Glomerular visceral epithelial cell (primary cell): Measurements from ENCODE around the gene SMC1A.
"Not testable (repeated sequence)": the region's sequence is repeated elsewhere in the genome, so short reads cannot be mapped to it uniquely, and the experiment has no call there.

Experiments
- DNase-seq: peaks from one replicate; pipeline ENCODE4 v3.0.0-alpha.2; 2016; ENCODE audit errors: extremely low spot score

SMC1A gene

DNA sequence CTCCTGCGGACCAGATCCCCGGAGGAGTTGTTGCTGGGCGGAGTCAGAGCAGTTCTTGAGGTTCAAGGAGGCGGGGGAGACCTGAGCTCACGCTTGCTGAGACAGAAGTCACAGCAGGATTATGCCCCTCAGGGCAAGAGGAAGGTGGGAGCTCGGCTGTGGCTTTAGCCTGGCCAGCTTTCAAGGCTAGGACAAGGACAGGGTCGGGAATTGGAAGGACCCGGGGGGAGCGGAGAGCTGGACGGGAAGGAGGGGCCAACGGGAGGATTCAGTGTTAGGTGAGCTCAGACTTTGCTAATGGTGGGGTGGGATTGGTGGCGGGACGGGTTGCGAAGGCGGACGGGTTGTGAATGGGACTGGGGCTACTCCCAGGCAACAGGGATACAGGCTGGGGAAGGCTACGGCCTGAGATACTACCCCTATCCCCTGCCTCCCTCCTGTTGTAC is 430 bp upstream of the SMC1A start, which contains the start of gene RIBC1:
Gene RIBC1 (plus strand): TSS at position 13 of the 446 bp plus-strand sequence. CDS start 3,404 bp downstream, outside the sequence.
- no peak for DNase-seq

GRCh38 chrX:53421772-53422085 is 725 bp downstream of the SMC1A start:
- no peak for DNase-seq

GRCh38 chrX:53421125-53421524 is 1.3 kb downstream of the SMC1A start:
- DNase-seq = no peak

DNA sequence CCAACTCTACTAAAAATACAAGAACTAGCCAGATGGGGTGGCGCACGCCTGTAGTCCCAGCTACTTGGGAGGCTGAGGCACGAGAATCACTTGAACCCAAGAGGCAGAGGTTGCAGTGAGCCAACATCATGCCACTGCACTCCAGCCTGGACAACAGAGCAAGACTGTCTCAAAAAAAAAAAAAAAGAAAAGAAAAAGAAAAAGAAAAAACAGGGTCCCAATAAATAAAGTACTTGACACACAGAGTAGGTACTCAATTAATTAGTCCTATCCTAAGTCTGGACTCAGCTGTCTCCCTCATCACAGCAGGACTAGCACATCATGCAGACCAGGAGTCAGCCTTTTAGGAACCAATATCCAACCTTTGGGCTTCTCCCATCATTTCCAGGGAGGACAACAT is 2.1 kb downstream of the SMC1A start:
- DNase-seq = not testable (repeated sequence)

DNA sequence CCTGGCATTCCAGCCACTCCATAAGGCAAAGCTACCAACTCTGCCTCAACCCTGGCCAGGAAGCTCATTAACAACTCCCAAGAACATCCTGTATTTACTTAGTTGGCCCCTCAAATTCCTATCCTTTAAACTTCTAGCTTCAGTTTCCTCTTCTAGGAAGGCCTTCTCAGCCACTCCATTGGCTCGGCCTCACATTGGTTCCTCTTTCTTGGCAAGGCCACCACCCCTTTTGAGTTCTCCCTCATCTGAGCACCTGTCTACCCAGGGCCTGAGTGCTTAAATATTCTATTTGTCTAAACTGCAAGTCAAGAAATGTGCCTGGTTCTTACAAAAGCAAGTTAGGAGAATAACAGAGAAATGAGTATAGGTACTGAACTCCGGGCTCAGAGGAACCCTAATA is 10.0 kb downstream of the SMC1A start:
- DNase-seq = no peak

GRCh38 chrX:53403535-53403934 is 18.9 kb downstream of the SMC1A start:
- DNase-seq = no peak

DNA sequence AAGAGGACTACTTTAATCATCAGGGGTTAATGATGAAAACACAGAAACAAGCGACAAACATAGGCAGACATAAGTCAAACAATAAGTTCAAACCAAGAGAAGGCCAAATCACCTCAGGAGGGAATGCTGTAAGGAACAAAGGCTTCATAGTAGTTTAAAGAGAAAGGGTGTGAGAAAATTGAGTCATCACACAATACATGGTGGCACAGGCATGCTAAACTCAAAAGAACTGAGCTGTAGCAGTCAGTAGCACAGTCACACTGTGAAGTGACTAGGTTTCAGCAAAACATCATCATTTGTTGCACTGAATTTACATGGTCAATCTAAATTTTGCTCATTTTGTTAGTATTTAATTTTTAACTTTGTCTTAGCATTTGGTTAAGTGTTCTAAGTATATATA is 24.2 kb downstream of the SMC1A start:
- no peak for DNase-seq

DNA sequence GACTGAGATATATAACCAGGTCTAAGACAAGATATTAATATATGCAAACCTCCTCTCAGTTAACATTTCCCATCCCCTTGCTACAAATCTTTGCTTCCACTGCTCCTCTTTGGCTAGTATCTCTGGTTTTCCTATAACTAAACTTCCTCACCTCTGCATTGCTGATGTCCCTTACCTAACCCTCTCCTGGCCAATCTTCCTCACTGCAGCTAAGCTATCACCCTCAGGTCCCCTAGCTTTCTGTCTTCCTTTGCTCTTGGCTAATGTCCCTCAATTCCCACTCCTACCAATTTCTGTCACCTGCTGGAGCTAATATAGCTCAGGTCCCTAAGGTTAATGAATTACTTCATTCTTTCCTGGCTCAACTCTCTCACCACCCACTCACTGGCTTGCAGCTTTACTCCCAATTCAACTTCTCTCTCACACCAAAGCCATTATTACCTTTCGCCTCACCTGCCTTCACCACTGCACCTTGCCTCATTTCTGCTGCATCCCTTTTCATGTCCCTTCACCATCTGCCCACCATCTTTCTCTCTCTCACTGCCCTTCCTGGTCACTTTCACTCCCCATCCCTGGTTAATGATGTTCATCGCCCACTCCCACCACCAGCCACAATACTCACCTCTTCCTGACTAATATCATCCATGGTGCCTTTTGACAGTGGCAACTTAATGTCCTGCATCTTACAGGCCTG is 26.7 kb downstream of the SMC1A start:
- no peak for DNase-seq

DNA sequence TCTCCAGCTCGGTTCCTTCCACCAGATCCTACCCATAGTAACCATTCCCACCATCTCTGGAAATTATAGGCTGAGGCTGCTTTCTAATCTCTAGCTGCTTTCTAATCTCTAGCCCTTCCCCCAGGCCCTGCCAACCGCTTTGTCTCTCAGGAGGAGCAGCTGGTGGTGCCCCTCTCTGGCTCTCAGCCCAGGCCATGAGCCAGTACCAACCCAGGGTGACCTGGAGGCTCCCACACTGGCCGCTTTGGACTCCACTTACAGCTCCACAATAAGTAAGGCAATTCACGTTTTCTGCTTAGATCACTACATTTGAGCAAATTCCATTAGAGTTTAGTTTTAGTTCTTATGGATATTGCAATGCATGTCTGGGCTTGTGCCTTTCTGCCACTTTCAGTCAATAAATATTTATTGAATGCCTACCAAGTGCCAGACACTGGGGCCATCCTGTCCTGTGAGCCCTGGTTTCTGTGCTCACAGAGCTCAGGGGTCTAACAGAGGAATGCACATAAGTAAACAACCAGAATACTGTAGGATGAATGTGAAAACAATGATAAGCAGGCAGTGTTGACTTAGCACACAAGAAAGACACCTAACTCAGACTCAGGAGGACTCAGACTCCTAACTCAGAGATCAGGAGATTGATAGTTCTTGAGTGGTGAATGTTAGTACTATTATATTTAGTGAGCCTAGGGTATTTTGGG is 38.9 kb downstream of the SMC1A start:
- no peak for DNase-seq

GRCh38 chrX:53379747-53380146 is 42.7 kb downstream of the SMC1A start:
- peak; percentile 3 for DNase-seq

- DNase-seq = no peak
These were observed 43.3 kb downstream of the SMC1A start for GRCh38 chrX:53379008-53379710.

- DNase-seq = no peak
These were observed 45.0 kb downstream of the SMC1A start for GRCh38 chrX:53377464-53377863.

DNA sequence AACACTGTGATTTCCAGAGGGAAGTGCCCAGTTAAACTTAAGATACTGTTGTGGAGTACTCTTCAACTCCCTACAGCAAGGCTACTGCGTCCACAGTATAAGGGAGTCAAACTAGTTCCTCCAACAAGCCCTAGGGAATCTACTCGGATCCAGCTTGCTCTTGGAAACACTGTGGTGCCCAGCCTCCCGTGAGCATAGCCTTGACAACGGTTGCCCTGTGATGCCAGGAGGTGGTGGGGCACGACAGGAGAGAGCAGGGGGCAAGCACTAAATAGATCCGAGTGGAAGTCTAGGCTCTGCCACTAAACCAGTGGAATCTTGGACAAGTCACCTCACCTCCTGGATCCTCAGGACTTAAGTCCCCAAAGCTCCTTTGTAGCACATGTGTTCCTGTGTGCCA is 45.6 kb downstream of the SMC1A start:
- no peak for DNase-seq

DNA sequence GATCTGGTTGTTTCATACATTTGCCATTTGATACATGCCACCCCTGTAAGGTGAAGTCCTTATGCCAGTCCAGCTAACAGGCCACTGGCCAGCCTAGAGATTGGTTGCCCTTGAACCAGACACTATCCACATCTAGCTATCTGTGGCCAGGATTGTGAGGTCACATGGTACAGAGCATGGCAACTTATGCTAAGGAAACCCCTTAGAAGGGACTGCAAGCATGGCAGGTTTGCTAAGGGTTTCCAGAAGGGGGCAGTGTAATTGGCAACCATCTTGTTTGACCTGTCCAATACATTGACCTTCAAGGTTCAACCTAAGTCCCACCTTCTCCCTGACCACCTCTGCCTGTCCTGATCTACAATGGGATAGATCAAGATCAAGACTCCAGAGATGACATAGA is 47.5 kb downstream of the SMC1A start:
- no peak for DNase-seq

DNA sequence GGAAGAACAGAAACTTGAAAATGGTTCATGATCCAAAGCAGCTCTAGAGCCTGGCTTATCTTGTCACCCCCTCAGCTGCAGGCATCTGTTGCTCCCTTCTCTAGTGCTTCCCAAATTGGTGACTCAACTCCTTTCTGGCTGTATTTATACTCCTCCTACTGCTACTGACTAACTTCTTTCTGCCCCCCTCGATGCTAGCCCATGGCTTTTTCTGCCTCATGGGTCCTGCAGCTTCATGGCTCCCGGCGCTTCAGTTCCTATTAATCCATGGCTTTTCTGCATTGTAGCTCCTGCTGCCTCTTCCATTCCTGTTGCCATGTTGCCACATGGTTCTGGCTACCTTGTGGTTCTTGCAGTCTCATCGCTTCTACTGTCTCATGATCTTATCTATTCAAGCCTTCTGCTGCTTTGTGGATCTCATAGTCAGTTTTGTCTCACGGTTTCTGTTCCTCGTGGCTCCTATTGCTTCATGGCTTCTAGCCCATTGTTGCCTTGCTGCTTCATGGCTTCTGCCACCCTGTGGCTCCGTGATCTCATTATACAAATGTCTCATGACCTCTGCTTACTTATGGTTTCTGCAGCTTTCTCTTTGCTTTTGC is 48.1 kb downstream of the SMC1A start:
- DNase-seq = no peak

DNA sequence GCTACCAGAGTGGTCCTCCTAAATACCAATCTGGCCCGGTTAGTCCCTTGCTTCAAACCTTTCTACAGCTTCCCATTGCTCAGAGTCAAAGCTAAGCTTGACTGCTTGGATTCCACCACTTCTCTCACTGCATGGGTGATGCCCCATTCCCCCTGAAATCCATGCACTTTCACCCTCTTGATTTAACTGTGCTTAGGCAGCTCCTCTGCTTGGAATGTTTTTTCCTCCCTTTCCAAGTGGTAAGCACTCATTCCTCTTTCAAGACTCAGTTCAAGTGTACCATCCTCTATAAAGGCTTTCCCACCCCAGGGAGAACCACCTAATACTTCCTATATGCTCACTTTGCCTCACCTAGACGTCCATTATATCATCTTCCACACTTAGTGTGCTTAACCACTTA is 49.1 kb downstream of the SMC1A start:
- no peak for DNase-seq

- not testable (repeated sequence) for DNase-seq
These were observed 56.0 kb downstream of the SMC1A start for GRCh38 chrX:53366454-53366853.

GRCh38 chrX:53362449-53362848 is 60.0 kb downstream of the SMC1A start:
- DNase-seq = no peak

DNA sequence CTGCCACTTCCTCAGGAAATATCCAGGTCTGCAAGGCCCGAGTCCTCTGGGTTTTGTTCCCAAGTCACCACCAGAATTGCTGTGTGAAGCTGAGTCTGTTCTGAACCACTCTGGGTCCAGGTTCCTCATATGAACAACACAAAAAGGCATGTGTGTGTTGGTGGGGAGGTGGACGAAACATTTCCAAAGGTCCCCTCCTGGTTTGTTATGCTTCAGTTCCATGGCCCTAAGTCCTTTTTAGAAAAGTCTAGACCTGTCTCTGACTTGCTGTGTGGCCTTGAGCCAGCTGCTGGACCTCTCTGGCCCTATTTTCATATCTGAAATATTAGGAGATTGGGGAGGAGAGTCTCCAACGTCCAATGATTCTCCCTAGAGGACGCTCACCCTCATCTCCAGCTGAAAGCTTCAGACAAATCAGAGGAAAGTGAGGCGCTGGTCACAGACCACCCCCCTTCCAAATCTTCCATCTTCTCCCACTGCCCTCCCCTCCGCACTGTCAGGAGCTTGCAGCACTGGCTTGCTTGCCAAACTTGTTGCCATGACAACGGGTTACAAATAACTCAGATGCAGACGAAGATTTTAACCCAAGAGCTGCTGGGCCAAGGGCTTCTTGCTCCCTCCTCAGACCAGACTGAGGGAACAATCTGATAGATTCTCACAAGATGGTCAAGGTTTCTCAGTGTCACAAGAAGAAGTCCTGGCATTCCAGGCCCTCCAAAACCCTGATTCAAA is 64.5 kb downstream of the SMC1A start:
- DNase-seq = no peak

- DNase-seq = no peak
These were observed 66.3 kb downstream of the SMC1A start for GRCh38 chrX:53356186-53356585.

DNA sequence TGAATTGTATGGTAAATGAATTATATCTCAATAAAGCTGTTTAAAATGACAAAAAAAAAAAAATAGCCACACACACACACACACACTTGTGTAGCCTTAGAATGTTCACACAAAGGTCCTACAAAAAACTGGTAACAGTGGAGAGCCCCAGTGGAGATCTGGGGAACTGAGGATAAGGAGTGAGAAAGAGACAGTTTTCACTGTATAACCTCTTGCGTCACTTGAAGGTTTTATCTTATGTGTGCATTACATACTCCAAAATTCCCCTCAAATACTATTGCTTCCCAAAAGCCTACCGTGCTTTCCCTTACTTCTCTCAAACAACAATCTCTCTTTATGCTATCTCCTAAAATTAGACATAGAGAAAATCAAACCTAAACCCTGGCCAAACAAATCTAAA is 67.8 kb downstream of the SMC1A start:
- no peak for DNase-seq

GRCh38 chrX:53347948-53348347 is 74.5 kb downstream of the SMC1A start:
- DNase-seq = no peak
